MCF 10A (cell line): ENCODE results near the gene SASH1. TPM values are rescaled to one million over a fixed set of nuclear protein-coding genes. Genes with fewer than 3 reads are reported as not detected.

Experiments
- BruUV-seq: library from RNA; stranded (reverse); fragments of 400-500 nt; replicated peaks from 2 replicates; lab custom pipeline; 2021; lab: Mats Ljungman, UMichigan
- CTCF ChIA-PET: fragments of 300-600 bp; sonication (Branson Sonifier 250); formaldehyde crosslinking; extraction: SDS; loops from one replicate; lab custom pipeline; 2021; ENCODE audit warnings: antibody characterized with exemption, inconsistent platforms; lab: Yijun Ruan, JAX
- POLR2A ChIA-PET: fragments of 300-600, 350-650 bp; sonication (Branson Sonifier 250); formaldehyde crosslinking; extraction: SDS; loops from one replicate; lab custom pipeline; 2020; ENCODE audit warnings: antibody characterized with exemption, inconsistent platforms; lab: Yijun Ruan, JAX
- DNase-seq: peaks from one replicate; pipeline ENCODE4 v3.0.0-alpha.2; 2018; ENCODE audit not compliant: unreplicated experiment
- H3K27ac Mint-ChIP-seq: one replicate; pipeline ENCODE4 v1.8.0; 2022; ENCODE audit warnings: mild to moderate bottlenecking, low read depth, mixed read lengths; ENCODE audit not compliant: unreplicated experiment
- H3K27me3 Mint-ChIP-seq: one replicate; pipeline ENCODE4 v1.8.0; 2022; ENCODE audit warnings: mixed read lengths; ENCODE audit not compliant: insufficient read depth, unreplicated experiment
- H3K36me3 Mint-ChIP-seq: one replicate; pipeline ENCODE4 v1.8.0; 2022; ENCODE audit warnings: mild to moderate bottlenecking, moderate library complexity, mixed read lengths; ENCODE audit not compliant: insufficient read depth, unreplicated experiment
- H3K4me1 Mint-ChIP-seq: one replicate; pipeline ENCODE4 v1.8.0; 2022; ENCODE audit warnings: mixed read lengths; ENCODE audit not compliant: insufficient read depth, unreplicated experiment
- H3K4me3 Mint-ChIP-seq: one replicate; pipeline ENCODE4 v1.8.0; 2022; ENCODE audit warnings: mild to moderate bottlenecking, moderate library complexity, mixed read lengths; ENCODE audit not compliant: unreplicated experiment
- H3K9me3 Mint-ChIP-seq: one replicate; pipeline ENCODE4 v1.8.0; 2022; ENCODE audit warnings: mixed read lengths; ENCODE audit not compliant: unreplicated experiment
- intact Hi-C: fragments of 100-400 bp; cut with micrococcal nuclease; formaldehyde crosslinking; loops from 2 replicates; pipeline ENCODE4 v1.14.1; 2022
- total RNA-seq: library from RNA; stranded (reverse); gene quantifications from 2 replicates; pipeline ENCODE4 v1.2.3, GENCODE V29; 2022
- TF ChIP-seq, protein P1 (sequence below): fragments of 200-600 bp; IDR thresholded peaks from one replicate; pipeline ENCODE4 v1.8.0; 2022; ENCODE audit warnings: antibody characterized with exemption, mild to moderate bottlenecking; ENCODE audit not compliant: unreplicated experiment

The SASH1 gene
- total RNA-seq, 1 experiment from 2014 or later: 18.4 TPM

DNA sequence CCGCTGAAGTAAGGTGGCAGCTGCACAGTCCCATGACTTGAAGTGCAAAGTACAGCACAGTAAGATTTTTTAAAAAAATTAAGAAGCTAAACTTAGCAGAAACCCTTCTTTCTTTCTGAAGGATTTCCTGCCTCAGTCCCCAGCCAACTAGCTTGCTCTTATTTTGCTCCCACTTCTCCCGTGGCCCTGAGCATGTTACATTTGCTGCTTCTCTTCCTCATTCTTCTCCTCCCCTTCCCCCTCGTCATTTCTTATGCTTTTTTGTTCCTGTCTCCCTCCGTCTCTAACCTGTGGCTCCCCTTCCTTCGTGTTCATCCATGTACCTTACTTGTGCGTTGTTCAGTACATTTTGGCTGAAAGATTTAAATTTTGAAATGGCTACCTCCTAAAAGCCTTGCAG lies 123.0 kb downstream of the SASH1 start:
- peaks cover 10% of the 10 kb centered on the region for H3K36me3 Mint-ChIP-seq
- CTCF ChIA-PET: interaction anchor here (0.6 to 2.6 kb wide), 19 partner anchors 10 to 1214 kb away, joined by 3 to 27 read pairs (median 4); no protein-coding TSS in a partner anchor
- no peaks in the 10 kb centered on the region for H3K9me3 Mint-ChIP-seq
- peaks cover 27% of the 10 kb centered on the region for H3K4me1 Mint-ChIP-seq
- no peak overlapping the region for H3K4me3 Mint-ChIP-seq
- H3K27ac Mint-ChIP-seq: peak overlapping the region; percentile 54
- POLR2A ChIA-PET: interaction anchor here (1.4 kb wide), 1 partner anchor 202 kb away, joined by 4 read pairs; no protein-coding TSS in a partner anchor
- no peak for DNase-seq
- TF ChIP-seq, protein P1, sequence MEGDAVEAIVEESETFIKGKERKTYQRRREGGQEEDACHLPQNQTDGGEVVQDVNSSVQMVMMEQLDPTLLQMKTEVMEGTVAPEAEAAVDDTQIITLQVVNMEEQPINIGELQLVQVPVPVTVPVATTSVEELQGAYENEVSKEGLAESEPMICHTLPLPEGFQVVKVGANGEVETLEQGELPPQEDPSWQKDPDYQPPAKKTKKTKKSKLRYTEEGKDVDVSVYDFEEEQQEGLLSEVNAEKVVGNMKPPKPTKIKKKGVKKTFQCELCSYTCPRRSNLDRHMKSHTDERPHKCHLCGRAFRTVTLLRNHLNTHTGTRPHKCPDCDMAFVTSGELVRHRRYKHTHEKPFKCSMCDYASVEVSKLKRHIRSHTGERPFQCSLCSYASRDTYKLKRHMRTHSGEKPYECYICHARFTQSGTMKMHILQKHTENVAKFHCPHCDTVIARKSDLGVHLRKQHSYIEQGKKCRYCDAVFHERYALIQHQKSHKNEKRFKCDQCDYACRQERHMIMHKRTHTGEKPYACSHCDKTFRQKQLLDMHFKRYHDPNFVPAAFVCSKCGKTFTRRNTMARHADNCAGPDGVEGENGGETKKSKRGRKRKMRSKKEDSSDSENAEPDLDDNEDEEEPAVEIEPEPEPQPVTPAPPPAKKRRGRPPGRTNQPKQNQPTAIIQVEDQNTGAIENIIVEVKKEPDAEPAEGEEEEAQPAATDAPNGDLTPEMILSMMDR: no peak
- no TSS peak for BruUV-seq
- no peaks in the 10 kb centered on the region for H3K27me3 Mint-ChIP-seq
- intact Hi-C loops: no loop called here

DNA sequence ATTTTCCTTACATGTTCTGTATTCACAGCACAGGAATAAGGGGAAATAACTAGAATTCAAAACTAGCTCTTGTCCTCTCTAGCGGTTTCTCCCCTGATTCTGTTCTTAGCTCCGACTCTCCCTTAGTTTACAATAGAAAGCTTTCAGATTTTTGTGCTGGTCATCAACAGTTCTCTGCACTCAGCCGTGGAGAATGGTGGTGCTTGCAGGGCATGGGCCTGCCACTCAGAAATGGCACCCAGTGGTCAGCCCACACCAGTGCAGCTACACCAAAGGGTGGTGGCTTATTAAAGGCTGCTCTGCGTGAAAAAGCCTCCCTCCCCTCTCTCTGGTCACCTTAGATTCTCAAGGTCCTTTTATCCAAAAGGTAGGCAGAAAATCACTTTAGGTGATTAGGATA lies 123.5 kb downstream of the SASH1 start:
- CTCF ChIA-PET: interaction anchor here (0.5 to 2.6 kb wide), 15 partner anchors 10 to 1214 kb away, joined by 3 to 27 read pairs (median 4); no protein-coding TSS in a partner anchor

DNA sequence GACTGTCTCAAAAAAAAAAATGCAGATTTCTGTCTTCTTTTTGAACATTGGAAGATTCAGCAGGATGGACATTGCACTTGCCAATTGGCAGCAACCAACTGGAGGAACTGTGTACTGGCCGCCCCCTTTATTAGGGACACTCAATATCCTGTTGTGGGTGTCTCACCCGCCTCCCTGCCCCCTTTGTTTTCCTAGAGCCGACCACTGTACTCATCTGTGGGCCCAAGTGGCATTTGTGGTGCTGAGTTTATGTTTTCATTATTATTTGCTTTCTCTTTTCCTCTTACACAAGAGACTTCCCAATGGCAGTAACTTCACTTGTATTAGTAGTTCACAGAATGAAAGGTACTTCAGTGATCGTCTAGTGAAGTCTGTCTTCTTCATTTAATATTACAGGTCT lies 125.3 kb downstream of the SASH1 start:
- no peaks in the 10 kb centered on the region for H3K9me3 Mint-ChIP-seq
- TF ChIP-seq, protein P1: no peak
- H3K36me3 Mint-ChIP-seq: peaks cover 20% of the 10 kb centered on the region
- no peak overlapping the region for H3K27ac Mint-ChIP-seq
- H3K4me1 Mint-ChIP-seq: peaks cover 27% of the 10 kb centered on the region
- ChIA-PET POLR2A (no interaction called here), CTCF (interaction anchor here (0.8 to 2.6 kb wide), 5 partner anchors 12 to 291 kb away, joined by 3 to 27 read pairs (median 4); no protein-coding TSS in a partner anchor)
- H3K27me3 Mint-ChIP-seq: no peaks in the 10 kb centered on the region
- intact Hi-C loops: no loop called here
- no peak for DNase-seq
- no TSS peak for BruUV-seq
- H3K4me3 Mint-ChIP-seq: no peak overlapping the region

More for the DNA sequence above, 123.5 kb downstream of the SASH1 start:
- no peaks in the 10 kb centered on the region for H3K9me3 Mint-ChIP-seq
- BruUV-seq: no TSS peak
- intact Hi-C loops: no loop called here
- peak overlapping the region; percentile 54 for H3K27ac Mint-ChIP-seq
- peaks cover 27% of the 10 kb centered on the region for H3K4me1 Mint-ChIP-seq
- DNase-seq: no peak
- no peak overlapping the region for H3K4me3 Mint-ChIP-seq
- POLR2A ChIA-PET: interaction anchor here (0.9 to 1.4 kb wide), 2 partner anchors 203 to 286 kb away, joined by 4 read pairs; no protein-coding TSS in a partner anchor
- no peaks in the 10 kb centered on the region for H3K27me3 Mint-ChIP-seq
- TF ChIP-seq, protein P1: no peak
- peaks cover 10% of the 10 kb centered on the region for H3K36me3 Mint-ChIP-seq

DNA sequence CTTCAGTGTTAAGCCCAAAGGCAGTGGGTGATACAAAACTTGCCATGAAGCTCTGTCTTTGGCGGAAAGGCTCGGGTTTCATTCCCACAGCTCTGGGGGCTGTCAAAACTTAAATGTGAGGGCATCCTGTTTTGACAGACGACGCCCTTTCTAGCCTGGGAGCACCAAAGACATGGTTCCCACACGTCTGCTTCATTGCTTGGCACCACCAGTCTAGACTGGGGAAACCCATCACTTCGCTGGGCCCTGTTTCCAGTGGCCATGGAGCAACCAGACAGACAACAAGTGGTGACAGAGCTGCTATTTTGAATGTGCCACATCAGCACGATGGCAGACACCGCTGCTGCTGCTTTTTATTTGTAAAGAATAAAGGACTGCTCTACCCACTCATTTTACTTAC lies 127.5 kb downstream of the SASH1 start:
- Mint-ChIP-seq H3K27ac (no peak overlapping the region), H3K9me3 (no peaks in the 10 kb centered on the region), H3K4me1 (peaks cover 16% of the 10 kb centered on the region), H3K27me3 (no peaks in the 10 kb centered on the region), H3K4me3 (no peak overlapping the region), H3K36me3 (peaks cover 29% of the 10 kb centered on the region)
- BruUV-seq: no TSS peak
- ChIA-PET POLR2A (no interaction called here), CTCF (interaction anchor here (0.5 to 2.8 kb wide), 5 partner anchors 179 to 947 kb away, joined by 3 to 11 read pairs (median 4); no protein-coding TSS in a partner anchor)
- TF ChIP-seq, protein P1: no peak
- no peak for DNase-seq
- intact Hi-C loops: no loop called here
